Transverse colon (tissue), 4 donors: ENCODE measurements around the gene PNPLA1. TPM values are rescaled to one million over a fixed set of nuclear protein-coding genes. Genes with fewer than 3 reads are reported as not detected.
A peak's percentile ranks its signal among the peaks of the same experiment; 100 is the strongest.

ENCODE experiments used
- DNase-seq: peaks from one replicate; pipeline ENCODE4 v3.0.0-alpha.2; 2019
- H3K27ac ChIP-seq, 4 donors: fragments of 200-600 bp; sonication (generic); 2 replicates each; pipeline ENCODE4 v1.5.1; 2016 to 2018; ENCODE audit warnings: inconsistent platforms in 4 of 4
- H3K27me3 ChIP-seq: fragments of 200-600 bp; sonication (generic); 2 replicates; pipeline ENCODE4 v1.5.1; 2017; ENCODE audit warnings: inconsistent platforms
- H3K36me3 ChIP-seq, 4 donors: fragments of 200-600 bp; sonication (generic); 2 replicates each; pipeline ENCODE4 v1.5.1; 2017 to 2019; ENCODE audit warnings: inconsistent platforms in 4 of 4
- H3K4me1 ChIP-seq, 4 donors: fragments of 200-600 bp; sonication (generic); 2 replicates each; pipeline ENCODE4 v1.5.1; 2017 to 2020; ENCODE audit warnings: inconsistent platforms in 4 of 4
- H3K4me3 ChIP-seq, 4 donors: fragments of 200-600 bp; sonication (generic); 1 replicate in 1 of 4; 2 replicates in 3 of 4; pipeline versions ENCODE4 v1.5.1 to v1.6.1; 2017 to 2019; ENCODE audit warnings: inconsistent platforms in 4 of 4
- H3K9me3 ChIP-seq, 2 donors: fragments of 200-600 bp; sonication (generic); 2 replicates each; pipeline ENCODE4 v1.5.1; 2017 to 2019; ENCODE audit warnings: inconsistent platforms in 2 of 2
- CTCF ChIP-seq, 5 experiments: fragments of 200-600 bp in 3 of 5; fragments of 450-650 bp in 2 of 5; sonication (generic) in 3 of 5; IDR thresholded peaks; 1 replicate in 2 of 5; 2 replicates in 3 of 5; pipeline ENCODE4 v1.5.1; 2016 to 2017; ENCODE audit warnings: antibody characterized with exemption in 5 of 5, inconsistent platforms in 3 of 5, mild to moderate bottlenecking in 2 of 5, moderate library complexity in 1 of 5
- EP300 ChIP-seq: sonication (generic); formaldehyde crosslinking; IDR thresholded peaks from one replicate; pipeline ENCODE4 v1.6.1; 2017; ENCODE audit warnings: antibody characterized with exemption, low read depth
- POLR2A ChIP-seq: fragments of 450-650 bp; IDR thresholded peaks from one replicate; pipeline ENCODE4 v1.6.1; 2016; ENCODE audit warnings: antibody characterized with exemption, mild to moderate bottlenecking, moderate library complexity
- POLR2AphosphoS5 ChIP-seq, 3 donors: sonication (generic); formaldehyde crosslinking; IDR thresholded peaks; one replicate each; pipeline ENCODE4 v1.6.1; 2016; ENCODE audit warnings: antibody characterized with exemption in 3 of 3
- WGBS, 2 donors: methylation state at CpG; one replicate each; pipeline ENCODE4 v1.1.5; 2018; ENCODE audit warnings: low coverage in 1 of 2; 5-methylcytosine and 5-hydroxymethylcytosine counted together
- in situ Hi-C, 4 donors: fragments of 200-750 bp; cut with MboI; loops; one replicate each; pipeline versions ENCODE4 v1.15.0 to v1.15.1; 2017; ENCODE audit warnings: low sequenced_read_pairs in 3 of 4, low pct_ligation_motif_present in 1 of 4, low pct_unique_long_range_greater_than_20kb in 1 of 4
- intact Hi-C: fragments of 100-400 bp; cut with DNase I; formaldehyde crosslinking; loops from one replicate; pipeline ENCODE4 v1.15.1; 2023; ENCODE audit warnings: low total_unique reads
- total RNA-seq, 4 donors: library from RNA; depleted of rRNA; stranded (reverse); fragments of >200 nt; gene quantifications; one replicate each; pipeline ENCODE4 v1.1.0, GENCODE V29; 2016

Gene PNPLA1
- total RNA-seq, 4 donors from 2014 or later = 0.79 to 1.1 TPM; not detected in 2

GRCh38 chr6:36320475-36320874 is 50.6 kb downstream of the PNPLA1 start:
- no peaks in the 10 kb centered on the region for H3K27me3 ChIP-seq
- H3K4me1 ChIP-seq = peaks cover 0 to 36% (median 24%) of the 10 kb centered on the region in 4 donors
- intact Hi-C loops = no loop called here
- DNase-seq = peak; percentile 45
- no peak overlapping the region for H3K4me3 ChIP-seq
- peak overlapping the region; percentile 58 to 80 (median 72) for H3K27ac ChIP-seq
- in situ Hi-C loops = no loop called here
- no peak for TF ChIP-seq EP300
- TF ChIP-seq CTCF (IDR thresholded peaks at IDR 0.05) = peak in 1 of 5 experiments; percentile 35
- no peak for TF ChIP-seq POLR2A
- H3K36me3 ChIP-seq = no peaks in the 10 kb centered on the region
- 59 to 65% methylated on average over 5 to 11 of the region's 11 CpGs for WGBS, 2 donors
- H3K9me3 ChIP-seq = no peaks in the 10 kb centered on the region

GRCh38 chr6:36322591-36322990 is 52.7 kb downstream of the PNPLA1 start:
- intact Hi-C loops (no loop called here), in situ Hi-C loops (no loop called here)
- no peaks in the 10 kb centered on the region for H3K36me3 ChIP-seq
- 94% methylated on average over 3 of the region's 3 CpGs for WGBS, 2 donors
- H3K27me3 ChIP-seq = no peaks in the 10 kb centered on the region
- TF ChIP-seq EP300 (no peak), POLR2AphosphoS5 (IDR thresholded peaks at IDR 0.05) (no peak), CTCF (IDR thresholded peaks at IDR 0.05) (no peak), POLR2A (no peak)
- H3K4me3 ChIP-seq = no peak overlapping the region
- H3K27ac ChIP-seq = no peak overlapping the region
- H3K4me1 ChIP-seq = peaks cover 0 to 34% (median 24%) of the 10 kb centered on the region in 4 donors
- H3K9me3 ChIP-seq = no peaks in the 10 kb centered on the region
- DNase-seq = no peak

GRCh38 chr6:36323062-36323461 is 53.2 kb downstream of the PNPLA1 start:
- H3K27ac ChIP-seq = no peak overlapping the region
- DNase-seq = no peak
- intact Hi-C loops = no loop called here
- in situ Hi-C loops = no loop called here
- no peak overlapping the region for H3K4me3 ChIP-seq
- no peaks in the 10 kb centered on the region for H3K9me3 ChIP-seq
- no peaks in the 10 kb centered on the region for H3K27me3 ChIP-seq
- 83% methylated on average over 8 of the region's 8 CpGs; no CpG with 5 or more reads in 1 of the 2 donors for WGBS, 2 donors
- TF ChIP-seq POLR2AphosphoS5 (IDR thresholded peaks at IDR 0.05) = no peak
- TF ChIP-seq EP300 = no peak
- no peak for TF ChIP-seq CTCF (IDR thresholded peaks at IDR 0.05)
- TF ChIP-seq POLR2A = no peak
- H3K4me1 ChIP-seq = peaks cover 0 to 33% (median 24%) of the 10 kb centered on the region in 4 donors
- H3K36me3 ChIP-seq = no peaks in the 10 kb centered on the region

- DNase-seq = no peak
- TF ChIP-seq POLR2AphosphoS5 (IDR thresholded peaks at IDR 0.05) = no peak
- no peaks in the 10 kb centered on the region for H3K36me3 ChIP-seq
- intact Hi-C loops (no loop called here), in situ Hi-C loops (no loop called here)
- no peak overlapping the region for H3K4me3 ChIP-seq
- H3K27ac ChIP-seq = no peak overlapping the region
- peaks cover 0 to 22% (median 15%) of the 10 kb centered on the region in 4 donors for H3K4me1 ChIP-seq
- H3K27me3 ChIP-seq = no peaks in the 10 kb centered on the region
- no peaks in the 10 kb centered on the region for H3K9me3 ChIP-seq
- WGBS, 2 donors = 61% methylated on average over 6 of the region's 6 CpGs; no CpG with 5 or more reads in 1 of the 2 donors
Observed at GRCh38 chr6:36324191-36324590, 54.3 kb downstream of the PNPLA1 start.

- intact Hi-C loops (no loop called here), in situ Hi-C loops (no loop called here)
- no peak overlapping the region for H3K4me3 ChIP-seq
- no peaks in the 10 kb centered on the region for H3K27me3 ChIP-seq
- H3K9me3 ChIP-seq = no peaks in the 10 kb centered on the region
- DNase-seq = no peak
- H3K36me3 ChIP-seq = no peaks in the 10 kb centered on the region
- 98% methylated on average over 4 of the region's 4 CpGs; no CpG with 5 or more reads in 1 of the 2 donors for WGBS, 2 donors
- H3K27ac ChIP-seq = no peak overlapping the region
- TF ChIP-seq CTCF (IDR thresholded peaks at IDR 0.05) = no peak
- TF ChIP-seq POLR2A = no peak
- no peak for TF ChIP-seq EP300
- TF ChIP-seq POLR2AphosphoS5 (IDR thresholded peaks at IDR 0.05) = no peak
- H3K4me1 ChIP-seq = peaks cover 0 to 20% (median 12%) of the 10 kb centered on the region in 4 donors
Observed at GRCh38 chr6:36324715-36325114, 54.9 kb downstream of the PNPLA1 start.
